ENCODE results near the gene KRTAP12-4. TPM values are rescaled to one million over a fixed set of nuclear protein-coding genes. Genes with fewer than 3 reads are reported as not detected.
"Not testable (repeated sequence)": the region's sequence is repeated elsewhere in the genome, so short reads cannot be mapped to it uniquely, and the experiment has no call there.

KRTAP12-4 gene
- total RNA-seq, 1 donor, result not detected

- H3K4me2 ChIP-seq (ENCODE audit: insufficient read depth, low read length), result no peak overlapping the region
- H3K36me3 ChIP-seq (ENCODE audit: insufficient read depth, low read length), result no peaks in the 10 kb centered on the region
- H3K9me3 ChIP-seq (ENCODE audit: low read depth, low read length), result no peaks in the 10 kb centered on the region
- no peaks in the 10 kb centered on the region for H4K20me1 ChIP-seq (ENCODE audit: insufficient read depth, low read length)
- H3K27ac ChIP-seq (ENCODE audit: low read depth, low read length), result no peak overlapping the region
- no peak overlapping the region for H3K4me3 ChIP-seq (ENCODE audit: insufficient read depth, low read length)
- H3K27me3 ChIP-seq (ENCODE audit: insufficient read depth, low read length), result peaks cover 3% of the 10 kb centered on the region
- DNase-seq (ENCODE audit: insufficient read length, low spot score, missing footprints), result no peak
- no peak for TF ChIP-seq CTCF (IDR thresholded peaks at IDR 0.05; ENCODE audit: extremely low read depth, low read depth, low read length)
- no peaks in the 10 kb centered on the region for H3K4me1 ChIP-seq (ENCODE audit: insufficient read depth, low read length)
- no peaks in the 10 kb centered on the region for H3K79me2 ChIP-seq (ENCODE audit: insufficient read depth, low read length)
- H2AFZ ChIP-seq (ENCODE audit: low read length), result no peak overlapping the region
Measured at GRCh38 chr21:44644878-44645277, 9.6 kb downstream of the KRTAP12-4 start.

- no peak for TF ChIP-seq CTCF (IDR thresholded peaks at IDR 0.05; ENCODE audit: extremely low read depth, low read depth, low read length)
- H3K27ac ChIP-seq (ENCODE audit: low read depth, low read length), result no peak overlapping the region
Measured at GRCh38 chr21:44643741-44644310, 10.6 kb downstream of the KRTAP12-4 start.

GRCh38 chr21:44640761-44641160 is 13.7 kb downstream of the KRTAP12-4 start:
- Histone ChIP-seq H3K4me2 (ENCODE audit: insufficient read depth, low read length) (no peak overlapping the region), H3K36me3 (ENCODE audit: insufficient read depth, low read length) (no peaks in the 10 kb centered on the region), H3K27ac (ENCODE audit: low read depth, low read length) (no peak overlapping the region), H3K27me3 (ENCODE audit: insufficient read depth, low read length) (no peaks in the 10 kb centered on the region), H4K20me1 (ENCODE audit: insufficient read depth, low read length) (no peaks in the 10 kb centered on the region), H3K9me3 (ENCODE audit: low read depth, low read length) (no peaks in the 10 kb centered on the region), H2AFZ (ENCODE audit: low read length) (no peak overlapping the region), H3K4me3 (ENCODE audit: insufficient read depth, low read length) (no peak overlapping the region), H3K79me2 (ENCODE audit: insufficient read depth, low read length) (no peaks in the 10 kb centered on the region), H3K4me1 (ENCODE audit: insufficient read depth, low read length) (no peaks in the 10 kb centered on the region)
- no peak for TF ChIP-seq CTCF (IDR thresholded peaks at IDR 0.05; ENCODE audit: extremely low read depth, low read depth, low read length)
- DNase-seq (ENCODE audit: insufficient read length, low spot score, missing footprints), result peak; percentile 11

More at GRCh38 chr21:44643741-44644310, 10.6 kb downstream of the KRTAP12-4 start:
- Histone ChIP-seq H2AFZ (ENCODE audit: low read length) (no peak overlapping the region), H3K79me2 (ENCODE audit: insufficient read depth, low read length) (no peaks in the 10 kb centered on the region), H3K4me1 (ENCODE audit: insufficient read depth, low read length) (no peaks in the 10 kb centered on the region), H3K4me3 (ENCODE audit: insufficient read depth, low read length) (no peak overlapping the region), H3K4me2 (ENCODE audit: insufficient read depth, low read length) (no peak overlapping the region), H3K27me3 (ENCODE audit: insufficient read depth, low read length) (peaks cover 3% of the 10 kb centered on the region), H3K36me3 (ENCODE audit: insufficient read depth, low read length) (no peaks in the 10 kb centered on the region), H4K20me1 (ENCODE audit: insufficient read depth, low read length) (no peaks in the 10 kb centered on the region), H3K9me3 (ENCODE audit: low read depth, low read length) (no peaks in the 10 kb centered on the region)
- DNase-seq (ENCODE audit: insufficient read length, low spot score, missing footprints), result no peak

- Histone ChIP-seq H3K4me2 (ENCODE audit: insufficient read depth, low read length) (no peak overlapping the region), H4K20me1 (ENCODE audit: insufficient read depth, low read length) (no peaks in the 10 kb centered on the region), H3K9me3 (ENCODE audit: low read depth, low read length) (no peaks in the 10 kb centered on the region), H3K27ac (ENCODE audit: low read depth, low read length) (no peak overlapping the region), H3K36me3 (ENCODE audit: insufficient read depth, low read length) (no peaks in the 10 kb centered on the region), H3K27me3 (ENCODE audit: insufficient read depth, low read length) (no peaks in the 10 kb centered on the region), H3K4me3 (ENCODE audit: insufficient read depth, low read length) (no peak overlapping the region), H3K79me2 (ENCODE audit: insufficient read depth, low read length) (no peaks in the 10 kb centered on the region), H3K4me1 (ENCODE audit: insufficient read depth, low read length) (no peaks in the 10 kb centered on the region), H2AFZ (ENCODE audit: low read length) (no peak overlapping the region)
- no peak for DNase-seq (ENCODE audit: insufficient read length, low spot score, missing footprints)
- TF ChIP-seq CTCF (IDR thresholded peaks at IDR 0.05; ENCODE audit: extremely low read depth, low read depth, low read length), result no peak
Measured at GRCh38 chr21:44639331-44639655, 15.2 kb downstream of the KRTAP12-4 start.

GRCh38 chr21:44638506-44639330 is 15.7 kb downstream of the KRTAP12-4 start:
- not testable (repeated sequence) for H2AFZ ChIP-seq (ENCODE audit: low read length); H4K20me1 ChIP-seq (ENCODE audit: insufficient read depth, low read length); H3K4me1 ChIP-seq (ENCODE audit: insufficient read depth, low read length); H3K79me2 ChIP-seq (ENCODE audit: insufficient read depth, low read length); H3K27ac ChIP-seq (ENCODE audit: low read depth, low read length); DNase-seq (ENCODE audit: insufficient read length, low spot score, missing footprints); H3K4me2 ChIP-seq (ENCODE audit: insufficient read depth, low read length); H3K36me3 ChIP-seq (ENCODE audit: insufficient read depth, low read length); H3K4me3 ChIP-seq (ENCODE audit: insufficient read depth, low read length); H3K27me3 ChIP-seq (ENCODE audit: insufficient read depth, low read length); H3K9me3 ChIP-seq (ENCODE audit: low read depth, low read length)

- H3K36me3 ChIP-seq (ENCODE audit: insufficient read depth, low read length); DNase-seq (ENCODE audit: insufficient read length, low spot score, missing footprints); H2AFZ ChIP-seq (ENCODE audit: low read length); H3K79me2 ChIP-seq (ENCODE audit: insufficient read depth, low read length); H3K9me3 ChIP-seq (ENCODE audit: low read depth, low read length); H3K4me3 ChIP-seq (ENCODE audit: insufficient read depth, low read length); H3K27me3 ChIP-seq (ENCODE audit: insufficient read depth, low read length); H4K20me1 ChIP-seq (ENCODE audit: insufficient read depth, low read length); H3K27ac ChIP-seq (ENCODE audit: low read depth, low read length); H3K4me2 ChIP-seq (ENCODE audit: insufficient read depth, low read length); H3K4me1 ChIP-seq (ENCODE audit: insufficient read depth, low read length): not testable (repeated sequence)
Measured at GRCh38 chr21:44637851-44638348, 16.6 kb downstream of the KRTAP12-4 start.
